Esophagus squamous epithelium (tissue), 5 donors: ENCODE results near the gene ZNF592. TPM values are rescaled to one million over a fixed set of nuclear protein-coding genes. Genes with fewer than 3 reads are reported as not detected.

Source experiments
- DNase-seq: peaks from one replicate; lab custom pipeline; 2025; lab: John Stamatoyannopoulos, UW
- H3K27ac ChIP-seq, 4 donors: fragments of 200-600 bp; sonication (generic); one replicate each; pipeline ENCODE4 v1.5.1; 2016 to 2019; ENCODE audit warnings: mild to moderate bottlenecking in 1 of 4
- H3K27me3 ChIP-seq, 4 donors: fragments of 200-600 bp; sonication (generic); 1 replicate in 3 of 4; 2 replicates in 1 of 4; pipeline versions ENCODE4 v1.5.1 to v1.6.0; 2017 to 2021; ENCODE audit warnings: antibody characterized with exemption in 1 of 4
- H3K36me3 ChIP-seq, 3 donors: fragments of 200-600 bp; sonication (generic); one replicate each; pipeline ENCODE4 v1.5.1; 2016 to 2019
- H3K4me1 ChIP-seq, 3 donors: fragments of 200-600 bp; sonication (generic); one replicate each; pipeline ENCODE4 v1.5.1; 2017 to 2019
- H3K4me3 ChIP-seq, 4 donors: fragments of 200-600 bp; sonication (generic); 1 replicate in 3 of 4; 2 replicates in 1 of 4; pipeline ENCODE4 v1.5.1; 2016 to 2019; ENCODE audit warnings: mild to moderate bottlenecking in 2 of 4, moderate library complexity in 1 of 4
- H3K9me3 ChIP-seq, 3 donors: fragments of 200-600 bp; sonication (generic); one replicate each; pipeline ENCODE4 v1.5.1; 2016 to 2019
- POLR2A ChIP-seq, 4 donors: fragments of 450-650 bp; IDR thresholded peaks; one replicate each; pipeline ENCODE4 v1.6.1; 2017; ENCODE audit warnings: antibody characterized with exemption in 4 of 4, mild to moderate bottlenecking in 4 of 4, moderate library complexity in 3 of 4
- WGBS, 2 donors: methylation state at CpG; one replicate each; pipeline ENCODE4 v1.1.5; 2018; 5-methylcytosine and 5-hydroxymethylcytosine counted together
- intact Hi-C: fragments of 100-400 bp; cut with DNase I; formaldehyde crosslinking; loops from one replicate; pipeline ENCODE4 v1.15.0; 2022
- total RNA-seq, 4 donors: library from RNA; depleted of rRNA; stranded (reverse); fragments of >200 nt; gene quantifications; one replicate each; pipeline ENCODE4 v1.1.0, GENCODE V29; 2016
- TF ChIP-seq, protein P1 (sequence below), 6 experiments: fragments of 450-650 bp in 4 of 6; fragments of 200-600 bp in 2 of 6; sonication (generic) in 2 of 6; IDR thresholded peaks; one replicate each; pipeline ENCODE4 v1.5.1; 2016 to 2019; ENCODE audit warnings: antibody characterized with exemption in 6 of 6, mild to moderate bottlenecking in 4 of 6, moderate library complexity in 4 of 6
- donor health status: DM: yes; HTN: yes; CAD: no.

ZNF592 gene
- total RNA-seq, 4 donors from 2014 or later = 8.0 to 12.2 (median 10.3) TPM

GRCh38 chr15:84804005-84804900 lies 55.9 kb downstream of the ZNF592 start:
- no peak overlapping the region for H3K4me3 ChIP-seq
- no peaks in the 10 kb centered on the region for H3K9me3 ChIP-seq
- H3K27me3 ChIP-seq = no peaks in the 10 kb centered on the region
- WGBS, 2 donors = 34 to 58% methylated on average over 3 to 4 of the region's 4 CpGs
- DNase-seq = no peak
- H3K36me3 ChIP-seq = peaks cover 25 to 75% (median 28%) of the 10 kb centered on the region in 3 donors
- intact Hi-C loops = no loop called here
- peak overlapping the region in 3 of 4 donors; percentile 23 to 57 (median 31) for H3K27ac ChIP-seq
- no peak for TF ChIP-seq POLR2A (IDR thresholded peaks at IDR 0.05)
- TF ChIP-seq, protein P1, sequence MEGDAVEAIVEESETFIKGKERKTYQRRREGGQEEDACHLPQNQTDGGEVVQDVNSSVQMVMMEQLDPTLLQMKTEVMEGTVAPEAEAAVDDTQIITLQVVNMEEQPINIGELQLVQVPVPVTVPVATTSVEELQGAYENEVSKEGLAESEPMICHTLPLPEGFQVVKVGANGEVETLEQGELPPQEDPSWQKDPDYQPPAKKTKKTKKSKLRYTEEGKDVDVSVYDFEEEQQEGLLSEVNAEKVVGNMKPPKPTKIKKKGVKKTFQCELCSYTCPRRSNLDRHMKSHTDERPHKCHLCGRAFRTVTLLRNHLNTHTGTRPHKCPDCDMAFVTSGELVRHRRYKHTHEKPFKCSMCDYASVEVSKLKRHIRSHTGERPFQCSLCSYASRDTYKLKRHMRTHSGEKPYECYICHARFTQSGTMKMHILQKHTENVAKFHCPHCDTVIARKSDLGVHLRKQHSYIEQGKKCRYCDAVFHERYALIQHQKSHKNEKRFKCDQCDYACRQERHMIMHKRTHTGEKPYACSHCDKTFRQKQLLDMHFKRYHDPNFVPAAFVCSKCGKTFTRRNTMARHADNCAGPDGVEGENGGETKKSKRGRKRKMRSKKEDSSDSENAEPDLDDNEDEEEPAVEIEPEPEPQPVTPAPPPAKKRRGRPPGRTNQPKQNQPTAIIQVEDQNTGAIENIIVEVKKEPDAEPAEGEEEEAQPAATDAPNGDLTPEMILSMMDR (IDR thresholded peaks at IDR 0.05) = no peak
- H3K4me1 ChIP-seq = peaks cover 0 to 28% (median 20%) of the 10 kb centered on the region in 3 donors

- TF ChIP-seq, protein P1 (IDR thresholded peaks at IDR 0.05) = no peak
- TF ChIP-seq POLR2A (IDR thresholded peaks at IDR 0.05) = no peak
- intact Hi-C loops = no loop called here
- no peaks in the 10 kb centered on the region for H3K9me3 ChIP-seq
- H3K4me3 ChIP-seq = no peak overlapping the region
- peaks cover 0 to 28% (median 20%) of the 10 kb centered on the region in 3 donors for H3K4me1 ChIP-seq
- no peaks in the 10 kb centered on the region for H3K27me3 ChIP-seq
- H3K27ac ChIP-seq = no peak overlapping the region
- WGBS, 2 donors = 55 to 84% methylated on average over 1 of the region's 1 CpG
- no peak for DNase-seq
- H3K36me3 ChIP-seq = peaks cover 15 to 65% (median 19%) of the 10 kb centered on the region in 3 donors
These were observed 56.8 kb downstream of the ZNF592 start for GRCh38 chr15:84805221-84805620.

GRCh38 chr15:84807228-84807627 lies 58.8 kb downstream of the ZNF592 start:
- Histone ChIP-seq H3K36me3 (peaks cover 0 to 51% (median 2%) of the 10 kb centered on the region in 3 donors), H3K27me3 (no peaks in the 10 kb centered on the region), H3K27ac (no peak overlapping the region), H3K4me1 (peaks cover 0 to 28% (median 20%) of the 10 kb centered on the region in 3 donors), H3K9me3 (no peaks in the 10 kb centered on the region), H3K4me3 (no peak overlapping the region)
- intact Hi-C loops = no loop called here
- DNase-seq = no peak
- TF ChIP-seq, protein P1 (IDR thresholded peaks at IDR 0.05) = no peak
- no peak for TF ChIP-seq POLR2A (IDR thresholded peaks at IDR 0.05)
- 67 to 85% methylated on average over 3 of the region's 3 CpGs for WGBS, 2 donors

- Histone ChIP-seq H3K9me3 (no peaks in the 10 kb centered on the region), H3K4me1 (no peaks in the 10 kb centered on the region), H3K4me3 (no peak overlapping the region), H3K27ac (no peak overlapping the region), H3K27me3 (no peaks in the 10 kb centered on the region), H3K36me3 (peaks cover 0 to 20% (median 0%) of the 10 kb centered on the region in 3 donors)
- intact Hi-C loops = no loop called here
- whole genome bisulfite sequencing, 2 donors = 89 to 94% methylated on average over 6 of the region's 7 CpGs
- no peak for DNase-seq
- no peak for TF ChIP-seq POLR2A (IDR thresholded peaks at IDR 0.05)
- TF ChIP-seq, protein P1 (IDR thresholded peaks at IDR 0.05) = no peak
These were observed 61.9 kb downstream of the ZNF592 start for GRCh38 chr15:84810073-84810840.
